ENCODE measurements around the gene CHRDL1.

GRCh38 chrX:110678591-110678990 lies 117.0 kb downstream of the CHRDL1 start:
- TF ChIP-seq ZNF274 (IDR thresholded peaks at IDR 0.05; ENCODE audit: low read depth, low read length) (no peak), YY1 (IDR thresholded peaks at IDR 0.05; ENCODE audit: insufficient read depth, insufficient read length) (no peak)

All from NT2/D1 (cell line).